Measurements from ENCODE around the gene RPL19.

DNA sequence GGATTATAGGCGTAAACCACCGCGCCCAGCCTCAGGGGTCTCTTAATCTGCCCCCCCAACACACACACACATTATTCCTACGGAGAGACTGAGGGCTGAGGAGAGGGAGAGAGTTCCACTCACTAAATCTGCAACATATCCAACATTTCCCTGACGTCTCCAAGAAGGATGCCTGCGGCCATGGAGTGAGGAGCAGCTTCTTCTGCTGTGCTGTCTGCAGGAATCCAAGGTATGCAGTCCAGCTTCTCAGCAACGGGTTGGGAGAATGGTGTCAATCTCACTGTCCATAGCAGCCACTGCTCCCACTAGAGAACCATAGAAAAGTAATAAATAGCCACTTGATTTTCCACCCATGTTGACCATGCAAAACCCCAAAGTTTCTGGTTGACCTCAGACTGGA lies 43.6 kb upstream of the RPL19 start:
- TF ChIP-seq POLR2A (IDR thresholded peaks at IDR 0.05) = no peak
- no peak for TF ChIP-seq CTCF (IDR thresholded peaks at IDR 0.05)
